Rectal smooth muscle tissue (tissue), 1 donor: ENCODE data around the gene ANKRD11.

Experiments
- H3K27ac ChIP-seq: one replicate; pipeline ENCODE4 v1.7.0; 2013; ENCODE audit warnings: low read depth, low read length, inconsistent platforms
- H3K27me3 ChIP-seq: one replicate; pipeline ENCODE4 v1.7.0; 2013; ENCODE audit warnings: low read length; ENCODE audit not compliant: control insufficient read depth, insufficient read depth
- H3K36me3 ChIP-seq: one replicate; pipeline ENCODE4 v1.7.0; 2013; ENCODE audit warnings: low read length; ENCODE audit not compliant: control insufficient read depth, insufficient read depth
- H3K4me1 ChIP-seq: one replicate; pipeline ENCODE4 v1.7.0; 2013; ENCODE audit warnings: low read length; ENCODE audit not compliant: control insufficient read depth, insufficient read depth
- H3K4me3 ChIP-seq: one replicate; pipeline ENCODE4 v1.7.0; 2013; ENCODE audit warnings: low read length
- H3K9ac ChIP-seq: one replicate; pipeline ENCODE4 v1.7.0; 2013; ENCODE audit warnings: low read length

The ANKRD11 gene

GRCh38 chr16:89452925-89453324 lies 37.4 kb downstream of the ANKRD11 start:
- Histone ChIP-seq H3K4me3 (no peak overlapping the region), H3K36me3 (no peaks in the 10 kb centered on the region), H3K4me1 (no peaks in the 10 kb centered on the region), H3K27ac (no peak overlapping the region), H3K9ac (no peak overlapping the region), H3K27me3 (no peaks in the 10 kb centered on the region)

GRCh38 chr16:89452241-89452640 lies 38.1 kb downstream of the ANKRD11 start:
- Histone ChIP-seq H3K9ac (no peak overlapping the region), H3K4me1 (no peaks in the 10 kb centered on the region), H3K4me3 (no peak overlapping the region), H3K27ac (no peak overlapping the region), H3K36me3 (no peaks in the 10 kb centered on the region), H3K27me3 (no peaks in the 10 kb centered on the region)

DNA sequence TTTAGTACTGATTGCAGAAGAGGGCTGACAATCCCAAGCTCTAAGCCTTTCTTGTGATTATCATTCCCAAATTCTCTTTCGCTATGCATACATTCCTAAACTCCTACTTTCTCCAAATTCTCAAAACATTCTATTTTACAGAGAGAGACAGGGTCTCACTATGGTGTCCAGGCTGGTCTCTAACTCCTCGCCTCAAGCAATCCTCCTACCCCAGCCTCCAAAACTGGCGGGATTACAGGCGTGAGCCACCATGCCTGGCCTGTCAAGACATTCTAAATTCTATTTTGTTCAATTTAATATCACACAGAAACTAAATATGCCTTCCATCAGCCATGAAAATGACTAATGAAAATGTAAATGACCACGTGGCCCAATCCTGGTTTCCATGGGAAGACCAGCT lies 39.8 kb downstream of the ANKRD11 start:
- H3K36me3 ChIP-seq: no peaks in the 10 kb centered on the region
- no peak overlapping the region for H3K9ac ChIP-seq
- H3K4me1 ChIP-seq: peaks cover 3% of the 10 kb centered on the region
- H3K27ac ChIP-seq: no peak overlapping the region
- no peaks in the 10 kb centered on the region for H3K27me3 ChIP-seq
- no peak overlapping the region for H3K4me3 ChIP-seq

GRCh38 chr16:89449726-89450335 lies 40.5 kb downstream of the ANKRD11 start:
- H3K27ac ChIP-seq: no peak overlapping the region
- H3K4me1 ChIP-seq: peaks cover 3% of the 10 kb centered on the region
- no peaks in the 10 kb centered on the region for H3K27me3 ChIP-seq
- no peaks in the 10 kb centered on the region for H3K36me3 ChIP-seq
- no peak overlapping the region for H3K4me3 ChIP-seq
- no peak overlapping the region for H3K9ac ChIP-seq

DNA sequence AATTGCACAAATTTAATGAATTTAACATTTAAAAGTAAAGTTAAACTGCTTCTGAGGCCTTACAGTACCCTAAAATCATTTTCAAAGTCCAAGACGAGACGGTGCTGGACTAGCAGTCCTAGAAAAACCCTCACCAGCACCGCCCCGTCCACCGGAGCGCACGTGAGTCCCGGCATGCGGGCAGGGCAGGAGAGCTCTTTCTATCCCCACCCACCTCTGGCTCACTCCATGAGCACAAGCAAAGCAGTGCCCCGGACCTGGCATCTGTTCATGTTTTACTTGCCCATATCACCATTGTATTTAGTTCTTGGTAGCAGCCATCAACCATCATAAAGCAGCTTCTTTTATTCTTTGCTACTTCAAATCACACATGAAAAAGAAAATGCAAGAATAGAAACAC lies 41.7 kb downstream of the ANKRD11 start:
- Histone ChIP-seq H3K36me3 (no peaks in the 10 kb centered on the region), H3K9ac (no peak overlapping the region), H3K4me1 (peaks cover 9% of the 10 kb centered on the region), H3K27ac (no peak overlapping the region), H3K27me3 (no peaks in the 10 kb centered on the region), H3K4me3 (no peak overlapping the region)

DNA sequence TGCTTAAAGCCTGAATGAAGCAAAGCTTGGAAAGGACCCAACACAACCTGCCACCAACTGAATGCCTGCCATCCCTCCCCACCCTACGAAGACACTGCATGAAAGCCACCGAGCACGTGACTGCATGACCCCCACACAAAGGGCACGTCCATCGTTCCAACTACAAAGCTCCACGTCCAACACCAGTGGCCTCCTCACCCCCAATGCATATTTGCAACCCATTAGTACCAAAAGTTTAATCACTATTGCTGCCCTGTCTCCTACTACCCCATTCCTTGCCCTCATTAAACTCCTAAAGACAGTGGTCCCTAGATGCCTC lies 43.4 kb downstream of the ANKRD11 start:
- Histone ChIP-seq H3K4me1 (peaks cover 23% of the 10 kb centered on the region), H3K27me3 (no peaks in the 10 kb centered on the region), H3K9ac (no peak overlapping the region), H3K27ac (no peak overlapping the region), H3K4me3 (no peak overlapping the region), H3K36me3 (no peaks in the 10 kb centered on the region)

DNA sequence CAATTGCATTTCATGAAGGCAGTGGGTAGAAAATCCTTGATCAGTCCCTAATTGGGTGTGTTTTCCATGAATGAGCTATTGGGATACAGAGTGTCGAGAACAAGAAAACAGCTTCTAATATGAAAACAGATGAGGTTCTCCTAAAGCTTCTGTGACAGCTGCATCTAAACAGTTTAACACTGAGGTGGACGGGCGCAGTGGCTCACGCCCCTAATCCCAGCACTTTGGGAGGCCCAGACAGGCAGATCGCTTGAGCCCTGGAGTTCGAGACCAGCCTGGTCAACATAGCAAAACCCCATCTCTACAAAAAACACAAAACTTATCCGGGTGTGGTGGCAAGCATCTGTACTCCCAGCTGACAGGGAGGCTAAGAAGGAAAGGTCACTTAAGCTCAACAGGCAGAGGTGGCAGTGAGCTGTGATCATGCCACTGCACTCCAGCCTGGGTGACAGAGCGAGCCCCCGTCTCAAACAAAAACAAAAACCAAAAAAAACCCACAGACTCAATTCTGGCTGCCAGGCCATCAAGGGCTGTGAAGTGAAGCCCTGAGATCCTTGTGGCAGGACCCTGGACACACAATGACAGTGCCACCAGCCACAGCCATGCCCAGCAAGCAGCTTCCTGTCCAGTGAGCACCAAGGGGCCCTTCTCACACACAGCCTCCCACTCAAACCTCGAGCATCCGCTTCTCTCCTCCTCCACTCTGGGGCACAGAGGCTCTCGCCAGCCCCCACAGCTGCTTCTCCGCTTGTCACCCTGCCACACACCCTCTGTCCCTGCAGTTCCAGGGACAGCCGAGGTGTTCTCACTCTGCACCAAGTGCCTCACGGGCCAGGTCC lies 44.0 kb downstream of the ANKRD11 start:
- no peak overlapping the region for H3K9ac ChIP-seq
- no peak overlapping the region for H3K27ac ChIP-seq
- no peaks in the 10 kb centered on the region for H3K27me3 ChIP-seq
- no peak overlapping the region for H3K4me3 ChIP-seq
- H3K36me3 ChIP-seq: no peaks in the 10 kb centered on the region
- H3K4me1 ChIP-seq: peaks cover 23% of the 10 kb centered on the region

DNA sequence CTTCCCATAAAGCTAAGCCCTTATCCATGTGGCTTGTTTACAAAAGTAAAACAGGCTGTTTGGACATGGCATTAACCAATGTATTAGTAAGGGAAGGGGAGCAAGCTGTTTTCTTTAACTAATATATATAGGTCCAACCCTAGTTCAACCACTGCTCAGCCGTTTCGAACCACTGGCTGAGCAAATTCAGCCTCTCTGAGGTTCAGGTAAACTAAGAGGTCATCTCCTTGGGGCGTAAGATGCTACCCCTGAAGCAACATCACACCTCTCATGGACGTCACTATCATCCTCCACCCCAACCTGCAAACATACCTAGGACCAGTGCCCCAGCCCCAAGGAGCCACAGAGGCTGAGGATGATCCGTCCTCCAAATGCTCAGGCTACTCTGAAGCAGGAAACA lies 45.2 kb downstream of the ANKRD11 start:
- no peak overlapping the region for H3K27ac ChIP-seq
- no peaks in the 10 kb centered on the region for H3K36me3 ChIP-seq
- H3K9ac ChIP-seq: no peak overlapping the region
- H3K4me3 ChIP-seq: no peak overlapping the region
- H3K27me3 ChIP-seq: no peaks in the 10 kb centered on the region
- H3K4me1 ChIP-seq: peaks cover 23% of the 10 kb centered on the region

DNA sequence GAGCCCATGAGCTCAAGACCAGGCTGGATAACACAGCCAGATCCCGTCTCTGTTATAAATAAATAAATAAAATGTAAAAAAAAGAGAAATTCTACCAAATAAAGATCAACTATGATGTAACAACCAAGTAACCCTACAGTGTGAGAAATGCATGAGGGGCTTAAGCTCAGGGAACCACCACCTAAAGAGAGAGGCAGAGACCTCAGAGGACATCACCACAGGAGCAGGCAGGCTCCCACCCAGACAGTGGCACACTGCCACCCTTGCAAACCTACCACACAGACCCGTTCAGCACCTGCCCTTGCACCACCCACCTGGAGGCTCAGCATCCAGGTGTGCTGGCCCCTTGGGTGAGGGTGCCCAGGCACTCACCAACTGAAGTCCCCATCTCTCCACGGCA lies 45.6 kb downstream of the ANKRD11 start:
- Histone ChIP-seq H3K9ac (no peak overlapping the region), H3K4me3 (no peak overlapping the region)

GRCh38 chr16:89444151-89444723 lies 46.1 kb downstream of the ANKRD11 start:
- Histone ChIP-seq H3K36me3 (no peaks in the 10 kb centered on the region), H3K4me3 (no peak overlapping the region), H3K9ac (no peak overlapping the region), H3K27me3 (no peaks in the 10 kb centered on the region), H3K4me1 (peaks cover 23% of the 10 kb centered on the region), H3K27ac (no peak overlapping the region)

More for the DNA sequence above, 45.6 kb downstream of the ANKRD11 start:
- H3K27ac ChIP-seq: no peak overlapping the region
- H3K36me3 ChIP-seq: no peaks in the 10 kb centered on the region
- H3K27me3 ChIP-seq: no peaks in the 10 kb centered on the region
- peaks cover 23% of the 10 kb centered on the region for H3K4me1 ChIP-seq

GRCh38 chr16:89443727-89444084 lies 46.7 kb downstream of the ANKRD11 start:
- Histone ChIP-seq H3K27ac (no peak overlapping the region), H3K4me3 (peak overlapping the region; percentile 18), H3K9ac (no peak overlapping the region), H3K27me3 (no peaks in the 10 kb centered on the region), H3K36me3 (no peaks in the 10 kb centered on the region), H3K4me1 (peaks cover 23% of the 10 kb centered on the region)

- Histone ChIP-seq H3K9ac (no peak overlapping the region), H3K4me1 (peaks cover 23% of the 10 kb centered on the region), H3K36me3 (no peaks in the 10 kb centered on the region), H3K27me3 (no peaks in the 10 kb centered on the region), H3K4me3 (peak overlapping the region; percentile 18), H3K27ac (no peak overlapping the region)
Measured at GRCh38 chr16:89442990-89443726, 47.2 kb downstream of the ANKRD11 start.
